Kasumi-1 (cell line): ENCODE results near the gene HSD17B13.
"Not testable (repeated sequence)": the region's sequence is repeated elsewhere in the genome, so short reads cannot be mapped to it uniquely, and the experiment has no call there.

Experiments
- DNase-seq, 2 experiments: peaks; one replicate each; lab custom pipeline; 2025; lab: John Stamatoyannopoulos, UW

The HSD17B13 gene

GRCh38 chr4:87322754-87323153, at the start of gene HSD17B13:
Gene HSD17B13 (minus strand): TSS chr4:87322882. CDS start chr4:87322841, 41 bp downstream.
- no peak for DNase-seq

DNA sequence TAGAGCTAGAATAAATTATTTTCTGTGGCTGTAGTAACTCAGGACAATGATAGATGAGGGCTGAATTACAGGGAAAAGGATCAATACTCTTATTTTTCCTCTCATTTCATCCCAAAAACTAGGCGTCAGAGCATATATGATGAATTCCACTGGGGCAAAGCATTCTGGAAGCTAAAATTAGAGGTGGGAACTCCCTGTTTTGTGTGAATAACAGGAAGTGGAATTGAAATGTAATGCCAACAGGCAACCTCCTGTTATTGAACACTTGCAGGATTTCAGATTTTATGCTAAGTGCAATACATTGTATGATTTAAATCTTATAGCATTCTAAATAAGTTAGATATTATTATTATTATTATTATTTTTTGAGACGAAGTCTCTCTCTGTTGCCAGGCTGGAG, 47.4 kb upstream of the HSD17B13 start:
- no peak for DNase-seq

- DNase-seq, result no peak
These were observed 44.0 kb upstream of the HSD17B13 start for GRCh38 chr4:87366521-87367162.

DNA sequence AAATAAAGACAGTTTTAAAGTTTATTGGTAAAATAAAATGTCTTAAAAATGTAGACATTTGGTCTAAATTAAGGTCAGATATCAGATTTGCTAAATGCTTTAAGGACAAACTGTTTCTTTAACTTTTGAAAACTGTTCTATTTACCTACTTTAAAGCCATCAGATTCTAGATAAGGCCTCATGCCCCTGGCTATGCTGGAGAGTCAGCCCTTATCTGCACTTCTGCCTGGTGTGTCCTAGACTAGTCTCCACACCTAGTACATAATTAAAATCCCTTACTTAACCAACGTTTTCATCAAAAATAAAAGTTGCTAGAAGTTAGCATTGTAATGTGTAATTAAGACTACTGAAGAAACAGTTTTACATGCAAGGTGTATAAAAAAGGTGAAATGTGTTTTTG, 42.7 kb upstream of the HSD17B13 start:
- DNase-seq, result no peak

- no peak for DNase-seq
These were observed 40.9 kb upstream of the HSD17B13 start for GRCh38 chr4:87363552-87363951.

DNA sequence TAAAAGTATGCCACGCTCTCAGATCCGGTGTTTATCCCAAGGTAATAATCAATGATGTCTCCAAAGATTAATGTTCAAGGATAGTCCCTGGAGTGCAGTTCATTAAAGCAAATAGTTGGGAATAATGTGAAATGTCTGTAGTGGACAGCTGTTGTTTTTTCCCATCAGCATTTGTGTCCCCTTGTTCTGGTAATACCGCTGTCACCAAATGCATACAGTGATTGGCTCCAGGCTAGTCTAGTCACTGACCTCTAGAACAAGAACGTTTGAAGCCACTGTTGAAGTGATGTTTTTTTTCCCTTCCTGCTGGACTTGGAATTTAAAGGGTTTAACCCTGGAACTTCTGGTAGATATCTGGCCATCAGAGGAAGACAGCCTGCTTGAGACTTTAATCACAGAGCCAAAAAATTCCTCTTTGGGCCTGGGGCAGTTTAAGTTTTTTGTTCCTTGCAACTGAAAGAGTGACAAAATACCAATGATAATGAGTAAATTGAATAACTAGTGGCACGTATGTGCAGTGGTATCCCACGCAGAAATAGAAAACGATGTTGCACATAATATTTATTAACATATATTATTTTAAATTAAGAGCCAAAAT, 37.8 kb upstream of the HSD17B13 start:
- no peak for DNase-seq

DNA sequence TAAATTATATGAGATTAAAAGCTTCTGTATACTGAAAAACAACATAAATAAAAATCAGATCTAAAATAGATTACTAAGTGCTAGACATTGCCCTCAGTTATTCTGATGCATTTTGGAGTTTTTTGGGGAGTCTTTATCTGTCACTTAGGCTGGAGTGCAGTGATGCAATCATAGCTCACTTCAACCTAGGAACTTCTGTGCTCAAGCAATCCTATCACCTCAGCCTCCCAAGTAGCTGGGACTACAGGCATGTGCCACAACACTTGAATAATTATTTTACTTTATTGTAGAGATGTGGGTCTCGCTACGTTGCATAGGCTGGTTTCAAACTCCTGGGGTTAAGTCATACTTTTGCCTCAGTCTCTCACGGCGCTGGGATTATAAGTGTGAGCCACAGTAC, 36.6 kb upstream of the HSD17B13 start:
- DNase-seq, result no peak

GRCh38 chr4:87356832-87357526, 34.3 kb upstream of the HSD17B13 start:
- DNase-seq, result no peak

DNA sequence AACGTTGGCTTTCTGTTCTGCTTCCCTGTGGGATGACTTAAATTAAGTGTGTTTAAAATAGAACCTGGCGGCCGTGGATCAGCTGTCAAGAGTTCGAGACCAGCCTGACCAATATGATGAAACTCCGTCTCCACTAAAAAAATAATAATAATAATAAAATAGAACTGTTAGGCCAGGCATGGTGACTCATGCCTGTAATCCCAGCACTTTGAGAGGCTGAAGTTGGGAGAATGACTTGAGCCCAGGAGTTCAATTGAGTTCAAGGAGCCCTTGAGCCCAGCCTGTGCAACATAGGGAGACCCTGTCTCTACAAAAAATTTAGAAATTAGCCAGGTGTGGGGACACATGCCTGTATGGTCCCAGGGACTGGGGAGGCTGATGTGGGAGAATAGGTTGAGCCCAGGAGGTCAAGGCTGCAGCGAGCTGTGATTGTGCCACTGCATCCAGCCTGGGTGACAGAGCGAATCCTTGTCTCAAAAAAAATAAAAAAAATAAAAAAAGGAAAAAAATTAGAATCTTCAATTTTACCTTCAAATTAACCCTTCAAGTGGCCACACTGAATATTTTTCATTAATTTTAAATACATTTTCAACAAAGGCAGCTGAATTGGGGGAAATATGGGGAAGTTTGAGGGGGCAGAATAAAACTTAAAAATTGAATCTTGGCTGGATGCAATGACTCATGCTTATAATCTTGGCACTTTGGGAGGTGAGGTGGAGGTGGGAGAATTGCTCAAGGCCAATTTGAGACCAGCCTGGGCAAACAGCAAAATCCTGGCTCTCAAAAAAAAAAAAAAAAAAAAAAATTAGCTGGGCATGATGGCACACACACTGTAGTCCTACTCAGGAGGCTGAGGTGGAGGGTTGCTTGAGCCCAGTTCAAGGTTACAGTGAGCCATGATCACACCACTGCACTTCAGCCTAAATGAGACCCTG, 31.8 kb upstream of the HSD17B13 start:
- no peak for DNase-seq

DNA sequence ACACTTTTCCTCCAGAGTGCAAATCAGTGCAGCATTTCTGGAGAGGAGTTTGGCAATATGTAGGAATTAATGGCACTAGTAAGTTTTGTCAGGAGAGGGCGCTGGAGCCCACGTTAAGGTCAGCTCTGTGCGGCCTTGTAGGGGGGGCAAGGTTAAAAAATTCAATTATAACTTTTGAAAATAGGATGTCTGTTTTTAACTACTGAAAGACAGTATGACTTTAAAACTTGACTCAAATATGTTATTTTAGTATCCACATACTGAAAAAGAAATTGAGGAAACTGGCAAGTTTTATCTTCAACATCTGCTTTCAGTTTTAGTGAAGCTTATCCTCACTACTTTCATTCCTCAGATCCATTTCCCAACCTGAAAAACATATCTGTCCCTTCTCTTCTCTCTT, 30.9 kb upstream of the HSD17B13 start:
- DNase-seq, result no peak

GRCh38 chr4:87345139-87345538, 22.5 kb upstream of the HSD17B13 start:
- DNase-seq, result no peak

- no peak for DNase-seq
These were observed 20.2 kb upstream of the HSD17B13 start for GRCh38 chr4:87342872-87343271.

DNA sequence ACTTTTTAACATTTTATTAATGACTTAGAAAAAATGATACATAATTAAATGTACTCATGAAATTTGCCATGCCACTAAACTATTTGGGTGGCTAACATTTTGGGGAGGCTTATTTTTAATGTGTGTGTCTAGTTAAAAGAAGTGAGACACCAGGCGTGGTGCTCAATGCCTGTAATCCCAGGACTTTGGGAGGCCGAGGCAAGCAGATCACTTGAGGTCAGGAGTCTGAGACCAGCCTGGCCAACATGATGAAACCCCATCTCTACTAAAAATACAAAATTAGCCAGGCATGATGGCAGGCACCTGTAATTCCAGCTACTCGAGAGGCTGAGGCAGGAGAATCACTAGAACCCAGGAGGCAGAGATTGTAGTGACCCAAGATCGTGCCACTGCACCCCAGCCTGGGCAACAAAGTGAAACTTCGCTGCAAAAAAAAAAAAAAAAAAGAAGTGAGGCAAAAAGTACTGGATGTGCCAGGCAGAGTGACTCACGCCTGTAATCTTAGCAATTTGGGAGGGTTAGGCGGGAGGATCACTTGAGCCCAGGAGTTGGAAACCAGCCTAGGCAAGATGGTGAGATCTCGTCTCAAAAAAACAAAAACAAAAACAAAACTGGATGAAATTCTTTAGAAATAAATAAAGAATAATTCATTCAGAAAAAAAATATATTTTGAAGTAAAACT, 19.4 kb upstream of the HSD17B13 start:
- DNase-seq, result not testable (repeated sequence)

DNA sequence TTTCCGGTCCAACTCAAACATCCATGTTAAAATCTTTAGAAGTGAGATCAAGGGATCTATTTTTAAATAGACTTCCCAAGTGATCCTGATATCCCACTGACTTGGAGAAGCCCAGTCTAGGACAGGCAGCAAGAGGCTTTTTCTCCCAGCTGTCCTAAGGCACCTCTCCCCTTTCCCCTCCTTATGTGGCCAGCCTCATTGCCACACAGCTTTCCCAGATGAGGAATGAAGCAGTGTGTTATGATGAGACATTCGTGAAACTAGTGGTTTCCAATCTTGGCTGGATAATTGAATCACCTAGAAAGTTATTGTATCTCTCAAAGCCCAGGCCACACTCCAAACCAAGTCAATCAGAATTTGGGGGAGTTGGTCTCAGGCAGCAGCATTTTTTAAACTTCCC, 16.8 kb upstream of the HSD17B13 start:
- DNase-seq, result no peak

DNA sequence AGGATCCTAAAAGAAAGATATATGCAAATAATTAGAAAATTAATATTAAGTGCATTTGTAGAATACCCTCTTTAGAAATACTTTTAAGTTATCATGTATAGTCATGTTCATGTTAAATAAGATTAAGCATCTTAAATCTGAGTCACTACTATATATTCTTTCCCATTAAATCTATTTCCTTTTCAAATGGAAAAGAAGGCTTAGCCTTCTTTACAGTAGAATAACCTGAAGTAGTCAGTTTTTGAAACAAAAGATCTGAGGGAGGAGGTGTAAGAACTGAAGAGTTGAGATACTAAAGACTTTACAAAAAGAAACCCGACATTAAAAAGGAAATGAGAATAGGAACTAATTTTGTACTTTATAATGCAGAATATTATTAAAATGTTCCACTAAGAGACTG, 14.7 kb upstream of the HSD17B13 start:
- no peak for DNase-seq

- DNase-seq, result no peak
These were observed 10.6 kb upstream of the HSD17B13 start for GRCh38 chr4:87333267-87333666.

DNA sequence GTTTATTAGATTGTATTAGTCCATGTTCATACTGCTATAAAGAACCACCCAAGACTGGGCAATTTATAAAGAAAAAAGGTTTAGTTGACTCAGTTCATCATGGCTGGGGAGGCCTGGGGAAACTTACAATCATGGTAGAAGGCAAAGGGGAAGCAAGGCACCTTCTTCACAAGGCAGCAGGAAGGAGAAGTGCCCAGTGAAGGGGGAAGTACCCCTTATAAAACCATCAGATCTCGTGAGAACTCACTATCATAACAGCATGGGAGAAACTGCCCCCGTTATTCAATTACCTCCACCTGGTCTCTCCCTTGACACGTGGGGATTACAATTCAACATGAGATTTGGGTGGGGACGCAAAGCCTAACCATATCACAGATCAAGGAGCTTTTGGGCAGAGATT, 8.1 kb upstream of the HSD17B13 start:
- DNase-seq, result no peak

GRCh38 chr4:87327136-87327535, 4.5 kb upstream of the HSD17B13 start:
- no peak for DNase-seq

- DNase-seq, result no peak
These were observed 3.8 kb upstream of the HSD17B13 start for GRCh38 chr4:87326460-87326859.

GRCh38 chr4:87321888-87322287, 794 bp downstream of the HSD17B13 start:
- no peak for DNase-seq

DNA sequence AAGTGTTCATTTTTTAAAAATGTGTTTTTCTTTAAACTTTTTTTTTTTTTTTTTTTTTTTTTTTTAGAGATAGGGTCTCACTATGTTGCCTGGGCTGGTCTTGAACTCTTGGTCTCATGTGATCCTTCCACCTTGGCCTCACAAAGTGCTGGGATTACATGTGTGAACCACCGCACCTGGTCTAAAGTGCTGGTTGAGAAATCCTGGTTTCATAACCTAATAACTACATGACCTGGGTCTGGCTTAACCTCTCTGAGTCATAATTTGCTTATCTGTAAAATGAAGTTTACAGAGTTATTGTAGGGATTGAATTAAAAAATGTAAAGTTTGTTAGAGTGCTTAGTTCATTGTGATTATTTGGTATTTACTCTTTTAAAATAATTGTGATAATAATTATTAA, 5.2 kb downstream of the HSD17B13 start:
- DNase-seq, result no peak

- no peak for DNase-seq
These were observed 5.7 kb downstream of the HSD17B13 start for GRCh38 chr4:87316961-87317360.
